ENCODE results near the gene PFKL.

DNA sequence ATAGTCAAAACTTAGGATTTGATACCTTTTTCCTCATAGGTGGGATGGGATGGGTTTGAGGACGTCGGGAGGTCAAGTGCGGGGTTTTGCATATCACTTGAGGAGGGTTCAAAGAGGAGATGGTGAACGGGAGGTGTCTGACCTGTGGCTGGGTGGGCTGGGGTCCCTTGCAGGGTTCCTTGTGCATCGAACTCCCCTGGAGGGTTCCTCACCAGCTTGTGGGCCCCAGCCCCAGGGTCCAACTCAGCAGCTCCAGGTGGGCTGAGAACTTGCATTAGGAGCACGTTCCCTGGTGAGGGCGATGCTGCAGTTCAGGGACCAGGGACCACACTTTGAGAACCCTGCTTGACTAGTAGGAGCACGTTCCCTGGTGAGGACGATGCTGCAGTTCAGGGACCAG is 76.8 kb downstream of the PFKL start:
- TF ChIP-seq, protein P1, sequence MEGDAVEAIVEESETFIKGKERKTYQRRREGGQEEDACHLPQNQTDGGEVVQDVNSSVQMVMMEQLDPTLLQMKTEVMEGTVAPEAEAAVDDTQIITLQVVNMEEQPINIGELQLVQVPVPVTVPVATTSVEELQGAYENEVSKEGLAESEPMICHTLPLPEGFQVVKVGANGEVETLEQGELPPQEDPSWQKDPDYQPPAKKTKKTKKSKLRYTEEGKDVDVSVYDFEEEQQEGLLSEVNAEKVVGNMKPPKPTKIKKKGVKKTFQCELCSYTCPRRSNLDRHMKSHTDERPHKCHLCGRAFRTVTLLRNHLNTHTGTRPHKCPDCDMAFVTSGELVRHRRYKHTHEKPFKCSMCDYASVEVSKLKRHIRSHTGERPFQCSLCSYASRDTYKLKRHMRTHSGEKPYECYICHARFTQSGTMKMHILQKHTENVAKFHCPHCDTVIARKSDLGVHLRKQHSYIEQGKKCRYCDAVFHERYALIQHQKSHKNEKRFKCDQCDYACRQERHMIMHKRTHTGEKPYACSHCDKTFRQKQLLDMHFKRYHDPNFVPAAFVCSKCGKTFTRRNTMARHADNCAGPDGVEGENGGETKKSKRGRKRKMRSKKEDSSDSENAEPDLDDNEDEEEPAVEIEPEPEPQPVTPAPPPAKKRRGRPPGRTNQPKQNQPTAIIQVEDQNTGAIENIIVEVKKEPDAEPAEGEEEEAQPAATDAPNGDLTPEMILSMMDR (IDR thresholded peaks at IDR 0.05): no peak
- TF ChIP-seq POLR2A (IDR thresholded peaks at IDR 0.05): no peak
